HG03066 (cell line): ENCODE data around the gene GALNT5.
A peak's percentile ranks its signal among the peaks of the same experiment; 100 is the strongest.

Experiments
- ATAC-seq: cut with Tn5 transposase; IDR thresholded peaks from one replicate; pipeline ENCODE4 v1.9.1; 2021; ENCODE audit warnings: low read depth; ENCODE audit not compliant: unreplicated experiment

GALNT5 gene

GRCh38 chr2:157287160-157287559 lies 29.7 kb downstream of the GALNT5 start:
- no peak for ATAC-seq

- no peak for ATAC-seq
Measured at GRCh38 chr2:157290525-157290924, 33.0 kb downstream of the GALNT5 start.

DNA sequence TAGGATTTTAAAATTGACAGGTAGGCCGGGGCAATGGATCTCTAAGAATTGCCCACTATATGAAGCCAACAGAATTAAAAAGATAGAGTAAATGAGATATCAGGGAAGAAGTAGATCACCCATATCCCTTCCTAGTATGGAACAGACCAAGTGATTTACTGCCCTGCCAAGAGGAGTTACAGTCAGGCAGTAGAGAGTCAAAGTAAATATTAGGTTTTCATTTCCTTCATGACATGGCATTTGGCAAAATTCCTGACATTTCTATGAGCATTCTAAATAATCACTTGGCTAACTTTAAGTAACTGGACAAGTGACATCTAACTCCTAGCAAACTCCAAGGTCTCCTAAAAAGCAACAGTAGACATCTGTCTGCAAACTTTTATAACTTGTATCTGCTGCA lies 33.5 kb downstream of the GALNT5 start:
- no peak for ATAC-seq

GRCh38 chr2:157292853-157293252 lies 35.3 kb downstream of the GALNT5 start:
- no peak for ATAC-seq

DNA sequence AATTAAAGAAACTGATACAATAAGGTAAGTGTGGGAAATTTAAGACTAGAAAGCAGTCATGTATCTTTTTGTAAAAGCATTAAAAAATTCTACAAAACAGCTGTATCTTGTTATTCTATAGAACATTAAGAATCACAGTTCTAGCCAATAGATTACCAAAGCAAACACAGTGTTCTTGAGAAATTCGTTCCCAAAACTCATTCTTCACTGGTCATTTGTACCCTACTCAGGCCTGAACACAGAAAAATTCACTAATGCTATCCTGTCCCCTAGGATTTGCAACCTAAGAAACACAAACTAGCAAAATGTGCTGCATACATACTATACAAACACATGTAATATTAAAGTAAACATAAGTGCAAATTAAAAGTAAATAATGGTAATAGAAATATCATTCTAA lies 39.0 kb downstream of the GALNT5 start:
- no peak for ATAC-seq

DNA sequence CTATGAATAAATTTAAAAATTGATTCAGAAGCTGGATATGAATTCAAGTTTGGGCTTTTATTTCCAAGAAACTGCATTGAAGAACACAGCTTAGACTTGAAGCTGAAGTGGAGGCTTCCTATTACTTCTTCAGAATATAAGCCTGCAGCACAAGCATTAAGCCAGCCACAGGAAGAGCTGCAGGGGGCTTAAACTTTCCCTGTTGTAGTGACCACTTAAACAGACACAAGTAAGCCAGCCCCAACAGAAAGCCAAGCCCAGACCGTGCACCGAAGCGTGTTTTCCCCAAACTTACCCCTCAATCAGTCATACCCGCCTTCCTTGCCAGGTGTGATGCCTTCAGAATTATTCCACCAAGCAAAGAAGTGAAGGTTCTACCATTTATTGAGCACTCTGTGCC lies 39.5 kb downstream of the GALNT5 start:
- no peak for ATAC-seq

DNA sequence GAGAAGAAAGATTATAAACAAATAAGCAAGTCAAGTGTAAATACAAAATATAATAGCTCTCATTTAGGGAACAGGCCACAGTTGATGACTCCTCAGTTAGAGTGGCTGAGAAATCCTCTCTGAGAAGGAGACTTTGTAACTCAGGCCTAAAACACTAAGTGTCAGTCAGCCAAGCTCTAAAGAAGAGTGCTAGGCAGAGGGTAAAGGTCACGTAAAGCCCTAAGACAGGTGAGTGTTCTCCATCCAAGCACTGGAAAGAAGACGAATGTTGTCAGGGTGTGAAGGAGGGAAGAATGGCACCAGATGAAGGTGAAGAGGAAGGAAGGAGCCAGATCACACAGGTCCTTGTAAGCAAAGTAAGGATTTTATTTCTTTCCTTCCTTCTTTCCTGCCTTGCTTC lies 43.8 kb downstream of the GALNT5 start:
- no peak for ATAC-seq

- ATAC-seq, result peak; percentile 66
Measured at GRCh38 chr2:157302492-157303099, 45.1 kb downstream of the GALNT5 start.

DNA sequence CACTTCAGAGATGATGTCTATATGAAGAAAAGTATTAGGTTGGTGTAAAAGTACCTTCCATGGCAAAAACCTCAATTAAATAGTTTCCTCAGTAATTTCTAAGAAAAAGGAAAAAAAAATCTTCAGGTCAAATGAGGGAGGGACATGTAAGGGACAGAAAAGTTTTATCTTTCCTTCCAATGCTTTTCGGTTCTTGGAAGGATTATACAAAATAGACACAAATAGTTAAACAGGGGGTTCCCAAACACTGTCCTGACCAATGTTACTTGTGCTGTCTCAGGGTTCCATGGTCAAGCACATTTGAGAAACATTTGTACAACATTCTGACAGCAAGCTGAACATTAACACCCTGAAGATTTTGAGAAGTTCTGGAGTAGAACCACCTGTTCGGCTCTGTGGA lies 46.1 kb downstream of the GALNT5 start:
- ATAC-seq, result no peak

GRCh38 chr2:157304811-157305722 lies 47.6 kb downstream of the GALNT5 start:
- ATAC-seq, result no peak

GRCh38 chr2:157305723-157306110 lies 48.2 kb downstream of the GALNT5 start:
- no peak for ATAC-seq

DNA sequence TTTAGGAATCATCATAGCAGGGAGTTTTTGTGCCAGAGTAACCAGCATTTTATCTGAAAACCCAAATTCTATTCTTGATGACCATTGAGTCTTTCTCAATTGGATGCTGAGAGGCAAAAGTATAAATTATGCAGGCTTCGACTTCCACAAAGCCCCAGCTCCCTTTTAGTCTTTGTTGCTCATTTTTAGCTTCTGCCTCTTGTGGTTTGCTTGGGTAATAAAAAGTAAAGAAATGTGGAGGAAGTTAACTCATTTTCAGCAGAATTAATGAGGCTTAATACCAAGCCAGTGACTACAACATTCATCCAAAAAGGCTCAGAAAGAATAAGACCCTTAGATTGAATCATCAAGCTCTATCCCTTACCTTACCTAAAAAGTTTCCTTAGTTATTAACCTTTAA lies 49.5 kb downstream of the GALNT5 start:
- ATAC-seq, result no peak

- ATAC-seq, result no peak
Measured at GRCh38 chr2:157309878-157310277, 52.4 kb downstream of the GALNT5 start.

DNA sequence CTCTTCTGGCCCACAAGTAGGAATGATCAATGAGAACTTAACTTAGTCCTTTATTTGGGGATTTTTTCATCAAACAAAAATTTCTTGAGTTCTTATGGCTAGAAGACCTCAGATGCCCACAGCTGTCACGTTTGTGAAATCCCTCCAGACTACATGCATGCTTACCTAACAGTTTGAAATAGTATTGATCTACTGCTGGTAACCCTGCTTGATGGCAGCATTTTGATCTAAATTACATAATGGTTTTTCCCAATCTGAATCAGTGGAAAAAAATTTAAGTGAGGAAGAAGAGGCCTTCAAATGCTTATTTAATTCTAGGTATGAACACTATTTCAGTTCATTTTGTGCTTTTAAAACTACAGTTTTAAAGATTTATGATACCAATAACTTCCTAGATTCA lies 54.2 kb downstream of the GALNT5 start:
- ATAC-seq, result no peak

GRCh38 chr2:157312866-157313486 lies 55.5 kb downstream of the GALNT5 start:
- no peak for ATAC-seq

GRCh38 chr2:157315901-157316300 lies 58.4 kb downstream of the GALNT5 start:
- no peak for ATAC-seq

DNA sequence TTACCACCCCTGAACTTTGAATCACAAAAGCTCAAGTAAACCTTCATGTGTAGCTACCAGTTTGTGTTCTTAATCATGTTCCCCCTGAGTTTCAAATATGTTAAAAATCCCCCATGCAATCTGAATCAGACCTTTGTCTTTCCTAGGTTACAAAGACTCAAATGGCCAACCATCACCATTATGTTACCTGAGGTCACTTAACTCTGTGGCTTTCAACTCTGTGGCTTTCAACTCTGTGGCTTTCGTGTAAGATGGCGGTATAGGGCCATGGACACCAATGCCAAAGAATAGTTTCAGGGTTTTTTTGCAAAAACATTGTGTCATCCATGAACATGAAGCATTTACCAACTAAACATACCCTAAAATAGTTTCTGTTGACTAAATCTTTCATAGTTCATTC lies 61.4 kb downstream of the GALNT5 start:
- ATAC-seq, result no peak

GRCh38 chr2:157319795-157320194 lies 62.3 kb downstream of the GALNT5 start:
- ATAC-seq, result no peak

DNA sequence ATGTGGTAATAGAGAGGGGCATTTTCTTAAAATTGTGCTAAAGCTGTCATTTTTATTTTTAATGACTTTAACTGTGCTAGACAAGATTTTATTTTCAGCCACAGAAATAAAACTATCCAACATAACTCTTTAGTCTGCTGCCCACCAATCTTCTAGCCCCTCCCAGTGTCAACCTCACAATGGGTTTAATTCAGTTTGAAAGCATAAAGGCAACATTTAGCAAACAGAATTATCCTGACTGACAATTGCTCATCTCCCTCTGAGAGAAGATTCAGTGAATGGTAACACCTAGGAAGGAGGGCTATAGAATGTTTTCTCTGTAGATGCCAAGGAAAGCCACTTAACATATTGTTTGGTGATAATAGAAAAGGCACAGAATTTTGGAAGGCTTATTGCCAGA lies 62.9 kb downstream of the GALNT5 start:
- no peak for ATAC-seq

DNA sequence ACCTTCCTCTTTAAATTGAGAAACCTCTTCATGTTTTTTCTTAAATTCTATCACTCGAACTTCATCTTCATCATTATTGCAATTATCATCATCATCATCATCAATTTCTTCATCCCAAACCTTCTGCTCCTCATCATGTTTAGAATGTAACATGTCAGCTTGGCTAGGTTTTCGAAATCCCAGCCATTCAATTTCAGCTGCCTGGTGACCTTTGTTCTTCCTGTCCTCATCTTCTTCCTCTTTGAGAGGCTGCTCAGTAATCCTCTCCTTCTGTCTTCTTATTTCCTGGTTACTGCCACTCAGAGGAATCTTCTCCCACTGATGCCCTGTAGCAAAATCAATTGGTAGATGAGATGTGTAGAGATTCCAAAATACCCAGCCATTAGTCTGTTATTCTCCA lies 64.0 kb downstream of the GALNT5 start:
- no peak for ATAC-seq

DNA sequence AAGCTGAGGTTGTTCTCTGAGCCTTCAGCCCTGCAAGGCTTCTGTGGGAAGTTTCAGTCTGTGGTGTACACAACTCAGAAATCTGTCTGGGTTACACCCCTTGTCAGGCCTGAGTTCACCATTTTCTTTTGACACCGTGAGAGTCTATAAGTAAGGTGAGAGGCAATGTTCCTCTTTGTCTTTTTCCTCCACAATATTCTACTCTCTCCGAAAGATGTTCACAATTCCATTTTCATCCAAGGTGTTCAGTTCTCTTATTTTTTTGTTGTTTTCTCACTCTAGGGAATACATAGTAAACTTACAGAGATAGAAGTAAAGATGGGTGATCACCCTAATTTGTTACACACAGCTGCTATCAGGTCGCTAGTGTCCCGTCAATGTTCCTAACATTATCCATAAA lies 64.9 kb downstream of the GALNT5 start:
- ATAC-seq, result no peak
